Vagina (tissue), 2 donors: ENCODE results near the gene AS3MT. TPM values are rescaled to one million over a fixed set of nuclear protein-coding genes. Genes with fewer than 3 reads are reported as not detected.

Experiments used
- DNase-seq, 2 donors: peaks; one replicate each; pipeline ENCODE4 v3.0.0-alpha.2; 2017; ENCODE audit errors: extremely low spot score in 2 of 2
- H3K27ac ChIP-seq: fragments of 200-600 bp; sonication (generic); one replicate; pipeline ENCODE4 v1.5.1; 2019
- H3K27me3 ChIP-seq: fragments of 200-600 bp; sonication (generic); one replicate; pipeline ENCODE4 v1.5.1; 2019
- H3K36me3 ChIP-seq, 2 donors: fragments of 200-600 bp; sonication (generic); one replicate each; pipeline ENCODE4 v1.5.1; 2017 to 2019
- H3K4me1 ChIP-seq: fragments of 200-600 bp; sonication (generic); one replicate; pipeline ENCODE4 v1.5.1; 2019
- H3K4me3 ChIP-seq, 2 donors: fragments of 200-600 bp; sonication (generic); 1 replicate in 1 of 2; 2 replicates in 1 of 2; pipeline ENCODE4 v1.5.1; 2016 to 2019
- H3K9me3 ChIP-seq: fragments of 200-600 bp; sonication (generic); one replicate; pipeline ENCODE4 v1.5.1; 2019
- CTCF ChIP-seq, 3 experiments: fragments of 450-650 bp in 2 of 3; fragments of 200-600 bp in 1 of 3; sonication (generic) in 1 of 3; IDR thresholded peaks; one replicate each; pipeline ENCODE4 v1.5.1; 2017 to 2019; ENCODE audit warnings: antibody characterized with exemption in 3 of 3, mild to moderate bottlenecking in 2 of 3, moderate library complexity in 2 of 3
- POLR2A ChIP-seq, 2 donors: fragments of 450-650 bp; IDR thresholded peaks; one replicate each; pipeline ENCODE4 v1.6.1; 2017; ENCODE audit warnings: antibody characterized with exemption in 2 of 2, mild to moderate bottlenecking in 2 of 2, moderate library complexity in 2 of 2
- POLR2AphosphoS5 ChIP-seq, 2 donors: sonication (generic); formaldehyde crosslinking; IDR thresholded peaks; one replicate each; pipeline ENCODE4 v1.9.0; 2017; ENCODE audit warnings: antibody characterized with exemption in 2 of 2, mild to moderate bottlenecking in 2 of 2, low read depth in 1 of 2; ENCODE audit not compliant: insufficient read depth in 1 of 2
- intact Hi-C: fragments of 100-400 bp; cut with DNase I; formaldehyde crosslinking; loops from one replicate; pipeline ENCODE4 v1.15.1; 2023
- total RNA-seq: library from RNA; depleted of rRNA; stranded (reverse); fragments of >200 nt; gene quantifications from one replicate; pipeline ENCODE4 v1.2.3, GENCODE V29; 2016

AS3MT gene
- total RNA-seq, 1 donor from 2014 or later, result 3.2 TPM

GRCh38 chr10:102876747-102877153, 7.5 kb downstream of the AS3MT start:
- H3K27me3 ChIP-seq, result no peaks in the 10 kb centered on the region
- TF ChIP-seq POLR2AphosphoS5 (IDR thresholded peaks at IDR 0.05; ENCODE audit: insufficient read depth in 1 of 2, low read depth in 1 of 2) (no peak), CTCF (IDR thresholded peaks at IDR 0.05) (no peak), POLR2A (IDR thresholded peaks at IDR 0.05) (no peak)
- no peaks in the 10 kb centered on the region for H3K9me3 ChIP-seq
- no peak overlapping the region for H3K27ac ChIP-seq
- no peaks in the 10 kb centered on the region for H3K4me1 ChIP-seq
- H3K36me3 ChIP-seq, result peaks cover 0 to 6% of the 10 kb centered on the region in 2 donors
- DNase-seq, result no peak
- H3K4me3 ChIP-seq, result no peak overlapping the region
- intact Hi-C loops, result no loop called here

- H3K27me3 ChIP-seq, result no peaks in the 10 kb centered on the region
- H3K36me3 ChIP-seq, result peaks cover 0 to 6% of the 10 kb centered on the region in 2 donors
- intact Hi-C loops, result no loop called here
- no peak for DNase-seq
- no peak overlapping the region for H3K4me3 ChIP-seq
- TF ChIP-seq POLR2AphosphoS5 (IDR thresholded peaks at IDR 0.05; ENCODE audit: insufficient read depth in 1 of 2, low read depth in 1 of 2) (no peak), POLR2A (IDR thresholded peaks at IDR 0.05) (no peak), CTCF (IDR thresholded peaks at IDR 0.05) (no peak)
- no peaks in the 10 kb centered on the region for H3K9me3 ChIP-seq
- H3K27ac ChIP-seq, result no peak overlapping the region
- H3K4me1 ChIP-seq, result no peaks in the 10 kb centered on the region
These were observed 9.4 kb downstream of the AS3MT start for GRCh38 chr10:102878629-102879028.

GRCh38 chr10:102880256-102880655, 11.0 kb downstream of the AS3MT start:
- H3K27ac ChIP-seq, result no peak overlapping the region
- TF ChIP-seq POLR2AphosphoS5 (IDR thresholded peaks at IDR 0.05; ENCODE audit: insufficient read depth in 1 of 2, low read depth in 1 of 2) (no peak), POLR2A (IDR thresholded peaks at IDR 0.05) (no peak), CTCF (IDR thresholded peaks at IDR 0.05) (no peak)
- H3K4me1 ChIP-seq, result no peaks in the 10 kb centered on the region
- no peak overlapping the region for H3K4me3 ChIP-seq
- no peaks in the 10 kb centered on the region for H3K27me3 ChIP-seq
- H3K36me3 ChIP-seq, result peaks cover 0 to 6% of the 10 kb centered on the region in 2 donors
- intact Hi-C loops, result no loop called here
- no peak for DNase-seq
- H3K9me3 ChIP-seq, result no peaks in the 10 kb centered on the region

- H3K9me3 ChIP-seq, result no peaks in the 10 kb centered on the region
- no peaks in the 10 kb centered on the region for H3K4me1 ChIP-seq
- peaks cover 0 to 11% of the 10 kb centered on the region in 2 donors for H3K36me3 ChIP-seq
- no peak for TF ChIP-seq POLR2AphosphoS5 (IDR thresholded peaks at IDR 0.05; ENCODE audit: insufficient read depth in 1 of 2, low read depth in 1 of 2)
- TF ChIP-seq POLR2A (IDR thresholded peaks at IDR 0.05), result no peak
- TF ChIP-seq CTCF (IDR thresholded peaks at IDR 0.05), result no peak
- H3K27ac ChIP-seq, result no peak overlapping the region
- no peak for DNase-seq
- no peaks in the 10 kb centered on the region for H3K27me3 ChIP-seq
- intact Hi-C loops, result no loop called here
- H3K4me3 ChIP-seq, result no peak overlapping the region
These were observed 18.8 kb downstream of the AS3MT start for GRCh38 chr10:102888048-102888447.

GRCh38 chr10:102894466-102895213, 25.4 kb downstream of the AS3MT start:
- Histone ChIP-seq H3K27ac (no peak overlapping the region), H3K27me3 (no peaks in the 10 kb centered on the region), H3K36me3 (peaks cover 0 to 11% of the 10 kb centered on the region in 2 donors), H3K4me3 (no peak overlapping the region), H3K4me1 (no peaks in the 10 kb centered on the region), H3K9me3 (no peaks in the 10 kb centered on the region)
- intact Hi-C loops, result loop anchor here (5.0 kb wide), 1 partner anchor 167 kb away; no protein-coding TSS in a partner anchor
- TF ChIP-seq POLR2AphosphoS5 (IDR thresholded peaks at IDR 0.05; ENCODE audit: insufficient read depth in 1 of 2, low read depth in 1 of 2), result no peak
- no peak for TF ChIP-seq POLR2A (IDR thresholded peaks at IDR 0.05)
- TF ChIP-seq CTCF (IDR thresholded peaks at IDR 0.05), result no peak
- no peak for DNase-seq
